Fibroblast of villous mesenchyme (primary cell): ENCODE measurements around the gene ACHE. TPM values are rescaled to one million over a fixed set of nuclear protein-coding genes. Genes with fewer than 3 reads are reported as not detected.
"Not testable (repeated sequence)": the region's sequence is repeated elsewhere in the genome, so short reads cannot be mapped to it uniquely, and the experiment has no call there.

Experiments used
- DNase-seq: peaks from one replicate; pipeline ENCODE4 v3.0.0-alpha.2; 2010; ENCODE audit warnings: low read depth
- H3K4me3 ChIP-seq: 2 replicates; pipeline ENCODE4 v1.5.1; 2011; ENCODE audit warnings: low read depth, mild to moderate bottlenecking, low read length
- CTCF ChIP-seq: IDR thresholded peaks from 2 replicates; pipeline ENCODE4 v1.5.1; 2012; ENCODE audit warnings: low read depth, mild to moderate bottlenecking, low read length; ENCODE audit not compliant: insufficient read depth
- total RNA-seq: library from RNA; depleted of rRNA; stranded (reverse); fragments of >200 nt; gene quantifications from 2 replicates; pipeline ENCODE4 v1.2.3, GENCODE V29; 2012

ACHE gene
- not detected in 2 replicates for total RNA-seq

GRCh38 chr7:100895701-100895955 is at the start of gene ACHE:
TSS of gene ACHE (minus strand) at chr7:100895888. CDS start at chr7:100894232, 1,656 bp downstream.
- no peak for TF ChIP-seq CTCF
- peak within 1 kb of the TSS; percentile 50 for H3K4me3 ChIP-seq
- DNase-seq = no peak

DNA sequence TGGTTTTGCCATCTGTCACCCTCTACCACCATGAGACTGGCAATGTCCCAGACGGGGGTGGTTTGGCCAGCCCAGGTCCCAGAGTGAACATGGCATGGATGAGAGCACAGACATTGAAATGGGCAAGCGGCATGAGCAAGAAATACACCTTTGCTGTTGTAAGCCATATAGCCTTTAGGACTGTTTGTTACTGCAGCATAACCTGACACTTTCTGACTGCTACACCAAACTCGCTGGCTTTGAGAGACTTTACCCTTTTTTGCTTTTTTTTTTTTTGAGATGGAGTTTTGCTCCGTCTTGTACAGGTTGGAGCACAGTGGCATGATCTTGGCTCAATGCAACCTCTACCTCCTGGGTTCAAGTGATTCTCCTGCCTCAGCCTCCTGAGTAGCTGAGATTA is 48.5 kb upstream of the ACHE start:
- no peak for TF ChIP-seq CTCF
- no peak overlapping the region for H3K4me3 ChIP-seq
- no peak for DNase-seq

DNA sequence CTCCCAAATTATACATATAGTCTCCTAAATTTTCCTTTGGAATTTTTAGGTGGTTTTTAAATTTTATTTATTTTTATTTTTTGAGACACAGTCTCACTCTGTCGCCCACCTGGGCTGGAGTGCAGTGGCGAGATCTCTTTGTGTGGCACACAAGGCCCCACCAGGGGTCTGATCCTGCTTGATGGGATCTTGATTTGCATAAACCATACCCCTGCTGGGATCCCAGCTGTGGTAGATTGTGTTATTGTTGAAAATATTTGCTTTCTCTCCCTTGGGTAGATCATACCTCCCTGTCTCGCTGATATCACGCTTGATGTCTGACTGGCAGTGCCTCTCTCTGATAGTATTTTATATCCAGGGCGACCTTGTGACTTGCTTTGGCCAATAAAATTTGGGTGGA is 48.0 kb upstream of the ACHE start:
- no peak for TF ChIP-seq CTCF
- no peak overlapping the region for H3K4me3 ChIP-seq
- no peak for DNase-seq

GRCh38 chr7:100942045-100942774 is 46.5 kb upstream of the ACHE start:
- H3K4me3 ChIP-seq = no peak overlapping the region
- no peak for TF ChIP-seq CTCF
- DNase-seq = peak; percentile 67

- not testable (repeated sequence) for H3K4me3 ChIP-seq, DNase-seq
Observed at GRCh38 chr7:100936167-100936566, 40.5 kb upstream of the ACHE start.

DNA sequence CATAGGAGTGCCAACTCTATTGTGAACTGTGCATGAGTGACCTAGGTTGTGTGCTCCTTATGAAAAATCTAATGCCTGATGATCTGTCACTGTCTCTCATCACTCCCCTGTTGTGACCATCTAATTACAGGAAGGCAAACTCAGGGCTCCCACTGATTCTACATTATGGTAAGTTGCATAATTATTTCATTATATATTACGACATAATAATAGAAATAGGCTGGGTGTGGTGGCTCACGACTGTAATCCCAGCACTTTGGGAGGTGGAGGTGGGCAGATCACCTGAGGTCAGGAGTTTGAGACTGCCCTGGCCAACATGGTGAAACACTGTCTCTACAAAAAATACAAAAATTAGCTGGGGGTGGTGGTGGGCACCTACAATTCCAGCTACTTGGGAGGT is 39.7 kb upstream of the ACHE start:
- DNase-seq, H3K4me3 ChIP-seq: not testable (repeated sequence)

DNA sequence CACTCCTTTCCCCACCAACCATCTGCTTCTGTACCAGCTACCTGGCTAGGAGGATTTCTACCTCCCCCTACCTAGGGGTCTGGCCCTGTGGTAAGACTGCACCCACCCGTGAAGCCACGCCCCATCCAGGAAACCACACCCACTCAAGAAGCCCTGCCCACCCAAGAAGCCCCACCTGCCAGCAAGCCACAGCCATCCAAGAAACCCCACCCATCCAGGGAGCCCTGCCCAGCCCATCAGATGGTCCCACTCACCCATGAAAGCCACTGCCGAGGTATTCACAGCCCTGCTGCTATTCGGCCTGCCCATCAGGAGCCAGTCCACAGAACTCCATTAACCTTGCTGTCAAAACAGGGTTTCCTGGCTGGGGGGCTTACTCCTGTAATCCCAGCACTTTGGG is 38.0 kb upstream of the ACHE start:
- no peak for DNase-seq
- no peak overlapping the region for H3K4me3 ChIP-seq

More for the DNA sequence above, 38.0 kb upstream of the ACHE start:
- no peak for TF ChIP-seq CTCF
